ENCODE results near the gene DOCK7.

DNA sequence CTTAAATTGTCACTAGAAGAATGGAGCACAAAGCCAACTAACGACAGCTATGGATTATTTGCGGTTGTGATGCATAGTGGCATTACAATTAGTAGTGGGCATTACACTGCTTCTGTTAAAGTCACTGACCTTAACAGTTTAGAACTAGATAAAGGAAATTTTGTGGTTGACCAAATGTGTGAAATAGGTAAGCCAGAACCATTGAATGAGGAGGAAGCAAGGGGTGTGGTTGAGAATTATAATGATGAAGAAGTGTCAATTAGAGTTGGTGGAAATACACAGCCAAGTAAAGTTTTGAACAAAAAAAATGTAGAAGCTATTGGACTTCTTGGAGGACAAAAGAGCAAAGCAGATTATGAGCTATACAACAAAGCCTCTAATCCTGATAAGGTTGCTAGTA is 237.9 kb downstream of the DOCK7 start:
- TF ChIP-seq MEF2A (IDR thresholded peaks at IDR 0.05; ENCODE audit: borderline replicate concordance, low read depth): no peak
- no peak for TF ChIP-seq EP300 (IDR thresholded peaks at IDR 0.05; ENCODE audit: borderline replicate concordance in 1 of 2, low read depth in 1 of 2, low read length in 1 of 2)

Data from SK-N-SH (cell line).